Measurements from ENCODE around the gene TBC1D20.
"Not testable (repeated sequence)": the region's sequence is repeated elsewhere in the genome, so short reads cannot be mapped to it uniquely, and the experiment has no call there.

The TBC1D20 gene, protein sequence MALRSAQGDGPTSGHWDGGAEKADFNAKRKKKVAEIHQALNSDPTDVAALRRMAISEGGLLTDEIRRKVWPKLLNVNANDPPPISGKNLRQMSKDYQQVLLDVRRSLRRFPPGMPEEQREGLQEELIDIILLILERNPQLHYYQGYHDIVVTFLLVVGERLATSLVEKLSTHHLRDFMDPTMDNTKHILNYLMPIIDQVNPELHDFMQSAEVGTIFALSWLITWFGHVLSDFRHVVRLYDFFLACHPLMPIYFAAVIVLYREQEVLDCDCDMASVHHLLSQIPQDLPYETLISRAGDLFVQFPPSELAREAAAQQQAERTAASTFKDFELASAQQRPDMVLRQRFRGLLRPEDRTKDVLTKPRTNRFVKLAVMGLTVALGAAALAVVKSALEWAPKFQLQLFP

DNA sequence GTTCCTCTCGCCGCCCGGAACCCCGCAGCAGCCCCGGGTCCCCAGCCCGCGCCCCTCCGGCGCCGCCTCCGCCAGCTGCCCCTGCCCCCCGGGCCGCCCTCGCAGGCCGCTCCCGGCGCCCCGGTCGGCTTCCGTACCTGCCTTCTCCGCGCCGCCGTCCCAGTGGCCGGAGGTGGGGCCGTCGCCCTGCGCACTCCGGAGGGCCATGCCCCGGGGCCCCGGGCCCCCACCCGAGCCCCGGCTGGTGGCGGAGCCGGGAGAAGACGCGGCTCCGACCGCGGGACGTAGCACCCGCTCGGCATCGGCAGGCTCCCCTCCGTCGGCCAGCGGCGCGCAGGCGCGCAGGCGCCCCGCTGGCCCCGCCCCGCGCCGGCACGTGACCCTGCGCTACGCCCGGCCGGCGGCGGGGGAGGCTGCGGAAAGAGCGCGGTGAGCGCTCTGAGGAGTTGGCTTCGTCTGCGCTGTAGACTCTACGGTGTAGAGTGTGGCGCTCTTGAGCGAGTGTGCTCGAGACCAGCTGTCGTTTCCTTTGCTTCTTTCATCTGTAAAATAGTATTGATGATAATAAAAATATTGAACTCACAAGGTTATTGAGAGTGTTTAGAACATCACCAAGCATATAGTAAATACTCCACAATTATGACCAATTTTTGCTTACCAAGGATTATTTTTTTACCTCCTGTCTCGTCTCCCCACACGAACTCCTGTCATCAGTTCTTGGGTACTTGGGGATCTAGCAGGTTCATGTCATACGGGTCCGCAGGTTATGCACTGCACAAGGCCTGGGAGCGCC is at the start of gene TBC1D20:
Gene TBC1D20, minus strand, starts transcription at position 335 of the 793 bp plus-strand sequence. Its CDS starts 128 bp downstream, at position 207.
- DNase-seq (ENCODE audit: low spot score): peak; percentile 86

DNA sequence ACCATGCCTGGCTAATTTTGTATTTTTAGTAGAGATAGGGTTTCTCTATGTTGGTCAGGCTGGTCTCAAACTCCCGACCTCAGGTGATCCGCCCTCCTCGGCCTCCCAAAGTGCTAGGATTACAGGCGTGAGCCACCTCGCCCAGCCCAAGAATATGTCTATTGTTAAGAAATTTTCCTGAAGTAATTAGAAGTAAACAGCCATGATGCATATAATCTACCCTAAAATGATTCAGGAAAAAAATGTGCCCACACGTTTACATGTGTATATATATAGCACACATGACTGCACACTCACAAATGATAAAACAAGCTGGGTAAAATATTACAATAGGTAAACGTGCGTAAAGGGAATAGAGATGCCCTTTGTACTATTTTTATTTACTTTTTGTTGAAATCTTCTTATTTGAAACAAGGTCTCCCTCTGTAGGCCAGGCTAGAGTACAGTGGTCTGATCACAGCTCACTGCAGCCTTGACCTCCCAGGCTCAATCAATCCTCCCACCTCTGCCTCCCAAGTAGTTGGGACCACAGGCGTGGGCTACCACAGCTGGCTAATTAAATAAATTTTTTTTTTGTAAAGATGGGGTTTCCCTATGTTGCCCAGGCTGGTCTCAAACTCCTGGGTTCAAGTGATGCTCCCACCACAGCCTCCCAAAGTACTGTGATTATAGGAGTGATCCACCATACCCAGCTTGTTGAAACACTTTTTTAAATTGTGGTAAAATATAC is 48.2 kb upstream of the TBC1D20 start:
- DNase-seq (ENCODE audit: low spot score): not testable (repeated sequence)

DNA sequence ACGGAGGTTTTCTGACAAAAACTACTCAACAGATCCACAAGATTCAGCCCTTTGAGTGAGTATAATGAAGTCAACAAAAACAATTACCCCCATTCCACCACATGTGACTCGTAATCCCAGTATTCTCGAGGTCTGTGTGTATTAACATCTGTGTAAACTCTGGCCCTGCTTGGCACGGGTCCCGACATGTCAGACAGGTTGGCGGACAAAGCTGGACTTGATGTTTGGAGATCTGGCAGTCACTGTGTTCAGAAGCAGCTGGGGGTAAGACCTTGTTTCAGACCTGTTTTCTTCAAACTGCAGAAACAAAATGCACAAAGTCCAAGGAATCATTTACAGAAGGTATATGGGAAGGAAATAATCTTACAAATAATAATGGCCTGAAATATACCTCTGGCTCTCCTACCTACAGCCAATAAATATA is 46.0 kb upstream of the TBC1D20 start:
- DNase-seq (ENCODE audit: low spot score): not testable (repeated sequence)

DNA sequence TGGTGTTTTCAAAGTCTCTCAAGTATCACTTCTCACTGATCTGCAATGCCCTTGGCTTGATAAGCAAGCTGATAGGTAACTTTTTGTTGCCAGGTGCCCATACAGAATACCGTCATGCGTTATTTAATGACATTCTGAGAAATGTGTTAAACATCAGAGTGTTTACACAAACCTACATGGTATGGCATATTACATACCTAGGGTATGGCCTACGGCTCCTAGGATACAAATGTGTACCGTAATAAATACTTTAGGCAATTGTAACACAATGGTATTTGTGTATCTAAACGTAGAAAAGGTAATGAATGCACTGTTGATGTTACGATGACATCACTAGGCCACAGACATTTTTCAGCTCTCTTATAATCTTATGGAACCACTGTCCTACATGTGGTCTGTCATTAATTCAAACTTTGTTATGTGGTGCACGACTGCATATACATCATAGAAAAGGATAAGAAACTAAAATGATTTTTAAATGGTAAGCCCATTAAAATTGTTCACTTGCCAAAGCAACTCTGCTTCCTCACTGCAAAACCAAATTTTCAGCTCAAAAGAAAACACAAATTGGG is 45.5 kb upstream of the TBC1D20 start:
- no peak for DNase-seq (ENCODE audit: low spot score)

DNA sequence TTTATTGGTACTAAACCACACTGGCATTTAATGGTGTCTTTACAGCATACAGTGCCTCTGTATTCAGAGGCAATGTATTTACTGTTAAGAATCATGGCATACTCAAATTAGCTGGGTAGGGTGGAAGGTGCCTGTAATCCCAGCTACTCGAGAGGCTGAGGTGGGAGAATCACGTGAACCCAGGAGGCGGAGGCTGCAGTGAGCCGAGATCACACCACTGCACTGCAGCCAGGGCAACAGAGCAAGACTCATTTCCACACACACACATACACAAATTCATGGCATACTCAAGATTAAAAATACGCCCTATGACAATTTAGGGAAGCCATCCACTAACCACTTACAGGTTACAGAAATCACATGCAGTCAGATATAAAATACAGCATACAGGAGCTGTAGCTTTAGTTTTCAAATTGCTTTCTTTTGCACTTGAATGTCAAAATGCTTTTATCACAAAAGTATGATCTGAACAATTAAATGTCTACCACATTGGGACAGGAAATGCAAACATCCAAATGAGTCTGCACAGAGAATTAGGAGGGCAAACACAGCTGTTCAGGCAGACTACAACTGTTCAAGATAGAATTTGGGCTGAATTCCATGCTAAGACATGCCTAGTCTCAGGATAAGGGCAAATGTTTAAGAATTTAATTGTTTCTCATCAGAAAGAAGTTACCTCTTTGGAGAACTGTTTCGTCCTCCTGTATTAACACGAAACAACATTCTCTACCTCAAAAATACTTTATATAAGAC is 44.8 kb upstream of the TBC1D20 start:
- DNase-seq (ENCODE audit: low spot score): no peak

DNA sequence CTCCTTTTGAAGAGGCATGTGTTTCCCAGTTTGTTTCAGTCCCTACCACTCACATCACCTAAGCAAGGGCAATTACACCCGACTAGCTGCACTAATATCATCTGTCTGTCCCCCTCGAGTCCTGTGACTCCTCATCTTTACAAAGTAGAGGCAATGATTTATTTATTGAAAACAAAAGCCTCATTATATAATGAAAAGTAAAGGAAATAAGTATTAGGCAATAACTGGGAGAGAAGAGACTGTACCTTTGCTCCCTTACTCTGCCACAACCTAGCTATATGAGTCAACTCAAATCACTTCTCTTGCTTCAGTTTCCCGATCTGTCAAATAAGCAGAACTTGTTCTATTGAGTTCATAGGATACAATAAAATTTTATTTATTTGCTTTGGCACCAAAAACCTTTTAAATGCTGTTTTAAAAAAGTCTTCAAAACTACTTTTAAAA is 42.3 kb upstream of the TBC1D20 start:
- DNase-seq (ENCODE audit: low spot score): no peak

DNA sequence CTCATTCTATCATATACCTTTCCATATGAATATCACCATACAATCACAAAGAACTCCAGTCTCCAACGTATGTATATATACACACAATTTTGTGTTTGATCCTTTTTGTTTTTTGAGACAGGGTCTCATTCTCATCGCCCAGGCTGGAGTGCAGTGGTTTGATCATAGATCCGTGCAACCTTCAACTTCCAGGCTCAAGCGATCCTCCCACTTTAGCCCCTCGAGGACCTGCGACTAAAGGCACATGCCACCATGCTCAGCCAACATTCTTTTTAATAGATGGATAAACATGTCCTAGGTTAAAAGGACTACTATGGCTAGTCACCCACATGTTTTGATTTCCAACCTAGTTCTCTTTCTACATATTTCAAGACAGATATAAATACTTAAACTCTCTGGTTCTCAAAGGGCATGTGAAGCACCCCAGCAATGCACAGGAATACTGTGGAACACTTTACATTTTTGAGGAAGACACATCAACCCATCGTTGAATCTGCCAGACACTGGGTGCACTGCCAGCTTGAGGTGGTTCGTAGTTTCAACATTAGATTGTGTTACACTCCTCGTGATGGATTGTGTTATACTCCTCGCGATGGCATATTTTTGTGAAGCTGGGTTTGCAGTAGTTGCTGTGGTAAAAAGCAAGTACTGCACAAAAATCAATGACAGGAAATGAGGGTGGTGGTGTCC is 40.9 kb upstream of the TBC1D20 start:
- DNase-seq (ENCODE audit: low spot score): no peak

DNA sequence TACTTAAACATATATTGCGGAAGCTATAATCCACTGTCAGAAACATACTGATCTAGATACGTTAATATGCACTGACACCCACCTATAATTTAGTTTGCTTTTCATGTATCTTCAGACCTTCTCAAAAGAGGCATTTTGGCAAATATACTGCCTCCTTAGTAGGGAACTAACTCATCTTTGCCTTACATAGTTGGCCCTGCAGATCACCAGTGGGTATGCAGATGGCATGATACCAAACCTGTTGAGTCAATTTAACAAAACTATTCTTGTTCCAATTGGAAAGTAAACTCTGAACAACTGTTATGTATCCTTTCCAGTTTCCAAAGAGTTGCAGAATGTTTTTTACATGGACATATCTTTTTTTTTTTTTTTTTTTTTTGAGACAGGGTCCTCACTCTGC is 35.6 kb upstream of the TBC1D20 start:
- no peak for DNase-seq (ENCODE audit: low spot score)

DNA sequence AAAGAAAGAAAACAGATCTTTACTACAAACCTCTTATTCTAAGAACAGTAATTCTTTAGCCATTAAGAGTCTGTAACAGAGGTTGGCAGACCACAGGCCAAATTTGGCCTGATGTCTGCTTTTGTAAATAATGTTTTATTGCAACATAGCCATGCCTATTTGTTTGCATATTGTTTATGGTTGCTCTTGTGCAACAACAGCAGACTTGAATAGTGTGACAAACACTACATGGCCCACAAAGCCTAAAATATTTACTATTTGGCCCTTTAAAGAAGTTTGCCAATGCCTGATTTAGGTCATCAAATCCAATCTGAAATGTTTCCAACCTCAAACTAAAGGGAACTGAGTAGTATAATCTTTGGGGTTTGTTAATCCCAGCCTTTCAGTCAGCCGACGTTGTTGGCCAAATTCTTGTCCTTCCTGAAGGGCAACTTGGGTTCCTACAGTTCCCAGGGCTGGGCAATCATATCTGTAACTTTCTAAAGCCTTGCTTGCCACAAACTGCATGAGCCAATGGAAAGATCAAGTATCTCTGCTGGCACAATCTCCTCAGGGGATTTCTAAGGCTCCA is 33.9 kb upstream of the TBC1D20 start:
- no peak for DNase-seq (ENCODE audit: low spot score)

DNA sequence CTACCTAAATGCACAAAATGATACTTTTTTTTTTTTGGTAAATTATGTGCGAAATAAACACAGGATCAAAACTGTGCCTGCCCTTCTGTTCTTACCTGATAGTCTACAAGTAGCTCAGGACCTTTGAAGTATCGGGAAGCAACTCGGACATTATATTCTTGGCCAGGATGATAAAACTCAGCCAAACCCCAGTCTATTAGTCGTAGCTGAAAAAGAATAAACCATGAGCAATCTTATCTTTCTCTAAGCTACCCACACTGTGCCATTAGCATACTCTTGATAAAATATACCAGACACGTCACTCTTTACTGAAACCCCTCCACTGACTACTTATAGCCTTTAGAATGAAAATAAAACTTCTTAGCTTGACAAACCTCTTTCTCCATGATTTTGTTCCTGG is 29.8 kb upstream of the TBC1D20 start:
- DNase-seq (ENCODE audit: low spot score): no peak

DNA sequence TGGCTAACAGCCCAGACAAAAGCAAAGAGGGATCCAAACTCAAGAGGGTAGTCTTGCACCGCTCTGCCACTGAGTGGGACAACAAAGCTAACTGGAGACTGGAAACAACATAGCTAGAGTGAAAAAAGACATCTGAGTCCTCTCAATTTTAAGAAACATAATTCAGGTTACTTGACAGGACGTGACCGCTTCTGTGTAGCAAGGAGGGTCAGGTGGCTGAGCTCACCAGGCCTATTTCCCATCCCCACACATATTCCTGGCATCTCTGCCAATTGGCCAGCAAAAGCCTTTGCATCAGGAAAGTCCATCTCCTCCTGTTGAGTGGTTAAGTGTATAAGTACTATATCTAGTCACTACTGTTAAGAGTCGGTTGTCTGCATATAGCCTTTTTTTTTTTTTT is 25.3 kb upstream of the TBC1D20 start:
- DNase-seq (ENCODE audit: low spot score): no peak

DNA sequence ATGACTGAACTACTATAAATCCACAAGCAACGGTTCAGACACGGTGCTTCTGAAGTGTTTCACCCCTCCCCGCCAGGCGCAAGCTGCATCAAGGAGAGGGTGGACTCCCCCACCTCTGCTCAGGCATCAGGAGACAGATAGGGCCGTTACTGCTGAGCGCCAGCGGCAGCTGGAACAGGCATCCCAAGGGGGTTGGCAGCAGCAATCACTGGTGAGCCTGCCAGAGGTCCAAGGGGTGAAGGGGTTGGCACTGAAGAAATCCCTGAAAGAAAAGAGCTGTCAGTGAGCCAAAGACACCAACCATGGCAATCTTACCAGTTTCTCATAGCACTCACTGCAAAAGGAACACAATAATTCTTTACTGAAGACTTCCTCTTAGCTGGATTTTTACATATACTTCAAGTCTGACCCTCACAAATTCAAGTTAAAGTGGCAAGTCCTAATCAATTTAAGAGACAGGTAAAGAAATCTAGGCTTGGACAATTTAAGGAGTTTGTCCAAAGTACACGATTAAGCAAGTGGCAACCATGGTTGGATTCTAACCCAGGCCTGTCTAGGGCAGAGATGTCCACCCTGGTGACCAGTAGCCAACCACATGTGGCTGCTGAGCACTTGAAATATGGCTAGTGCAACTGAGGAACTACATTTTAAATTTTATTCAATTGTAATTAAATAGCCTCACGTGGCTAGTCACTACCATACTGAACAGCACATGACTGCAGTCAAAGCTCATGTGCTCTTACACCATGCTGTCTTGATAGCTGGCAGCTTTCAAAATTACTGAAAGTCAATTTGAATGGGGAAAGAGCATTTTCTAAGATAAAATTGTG is 21.7 kb upstream of the TBC1D20 start:
- DNase-seq (ENCODE audit: low spot score): no peak

DNA sequence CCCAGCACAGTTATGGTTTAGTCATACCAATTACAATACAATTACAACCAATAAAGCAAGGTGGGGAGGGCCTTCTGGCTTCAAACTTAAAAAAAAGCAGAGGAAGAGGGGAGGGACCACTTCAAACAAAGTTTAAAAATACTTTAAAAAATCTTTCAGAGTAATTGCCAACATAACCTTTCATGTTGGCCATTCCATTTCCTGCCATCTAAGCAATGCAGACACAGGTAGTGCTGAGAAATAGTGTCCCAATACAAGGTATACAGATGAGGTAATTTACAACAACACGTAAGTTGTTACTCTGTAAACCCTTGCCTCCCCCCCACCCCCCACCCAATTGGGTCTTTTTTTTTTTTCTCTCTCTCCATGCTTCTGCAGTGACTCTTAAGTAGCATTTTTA is 18.8 kb upstream of the TBC1D20 start:
- DNase-seq (ENCODE audit: low spot score): no peak

DNA sequence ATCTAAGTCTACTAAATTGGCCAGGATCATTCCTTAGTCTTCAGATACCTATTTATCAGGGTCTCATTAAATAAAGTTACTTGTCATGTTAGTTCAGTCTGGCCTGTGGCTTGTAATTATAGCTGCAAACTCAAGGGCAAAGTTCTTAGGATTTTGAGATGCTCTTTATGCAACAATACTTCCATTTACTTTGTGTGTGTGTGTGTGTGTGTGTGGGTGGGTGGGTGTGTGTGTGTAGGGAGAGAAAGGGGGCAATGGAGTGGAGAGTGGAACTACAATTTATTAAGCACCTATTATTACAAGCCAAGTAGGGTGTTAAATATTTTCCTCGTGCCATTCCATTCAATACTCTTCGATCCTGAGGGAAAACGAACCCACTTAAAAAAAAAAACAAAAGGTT is 17.7 kb upstream of the TBC1D20 start:
- no peak for DNase-seq (ENCODE audit: low spot score)

DNA sequence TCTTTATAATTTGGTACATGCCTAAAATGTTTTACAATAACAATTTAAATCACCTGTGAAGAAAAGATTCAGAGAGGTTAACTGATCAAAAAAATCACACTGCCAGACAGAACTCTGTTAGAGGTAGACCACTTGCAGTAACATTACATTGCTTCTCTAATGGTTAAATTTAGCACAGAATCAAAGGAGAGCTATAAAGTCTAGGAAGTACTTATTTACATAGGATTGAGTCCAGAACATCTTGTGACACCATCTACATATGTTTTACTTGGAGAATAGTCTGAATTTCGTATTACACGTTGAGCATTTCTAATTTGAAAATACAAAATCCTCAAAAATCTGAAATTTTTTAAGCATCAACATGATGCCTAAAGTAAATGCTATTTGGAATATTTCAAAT is 17.2 kb upstream of the TBC1D20 start:
- no peak for DNase-seq (ENCODE audit: low spot score)

DNA sequence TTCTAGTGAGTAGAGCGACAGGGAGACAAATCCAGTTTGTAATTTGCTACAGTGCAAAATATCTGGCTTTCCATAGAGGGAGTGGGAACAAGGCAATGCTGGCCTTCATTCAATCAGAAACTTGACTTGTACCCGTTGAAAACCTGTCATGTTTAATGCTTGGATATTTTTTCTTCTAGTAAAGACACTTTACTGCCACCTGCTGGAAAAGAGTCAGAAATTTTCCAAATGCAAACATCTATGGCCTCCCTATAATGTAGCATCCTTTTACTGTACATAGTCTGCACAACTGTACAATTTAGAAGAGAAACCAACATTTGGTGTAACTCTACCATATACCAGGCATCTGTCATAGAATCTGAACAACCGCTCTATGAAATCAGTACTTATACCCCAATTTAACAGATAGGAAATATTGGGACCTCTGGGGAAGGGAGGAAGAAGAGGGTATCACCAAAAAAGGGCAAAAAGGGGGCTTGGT is 16.7 kb upstream of the TBC1D20 start:
- peak; percentile 60 for DNase-seq (ENCODE audit: low spot score)

DNA sequence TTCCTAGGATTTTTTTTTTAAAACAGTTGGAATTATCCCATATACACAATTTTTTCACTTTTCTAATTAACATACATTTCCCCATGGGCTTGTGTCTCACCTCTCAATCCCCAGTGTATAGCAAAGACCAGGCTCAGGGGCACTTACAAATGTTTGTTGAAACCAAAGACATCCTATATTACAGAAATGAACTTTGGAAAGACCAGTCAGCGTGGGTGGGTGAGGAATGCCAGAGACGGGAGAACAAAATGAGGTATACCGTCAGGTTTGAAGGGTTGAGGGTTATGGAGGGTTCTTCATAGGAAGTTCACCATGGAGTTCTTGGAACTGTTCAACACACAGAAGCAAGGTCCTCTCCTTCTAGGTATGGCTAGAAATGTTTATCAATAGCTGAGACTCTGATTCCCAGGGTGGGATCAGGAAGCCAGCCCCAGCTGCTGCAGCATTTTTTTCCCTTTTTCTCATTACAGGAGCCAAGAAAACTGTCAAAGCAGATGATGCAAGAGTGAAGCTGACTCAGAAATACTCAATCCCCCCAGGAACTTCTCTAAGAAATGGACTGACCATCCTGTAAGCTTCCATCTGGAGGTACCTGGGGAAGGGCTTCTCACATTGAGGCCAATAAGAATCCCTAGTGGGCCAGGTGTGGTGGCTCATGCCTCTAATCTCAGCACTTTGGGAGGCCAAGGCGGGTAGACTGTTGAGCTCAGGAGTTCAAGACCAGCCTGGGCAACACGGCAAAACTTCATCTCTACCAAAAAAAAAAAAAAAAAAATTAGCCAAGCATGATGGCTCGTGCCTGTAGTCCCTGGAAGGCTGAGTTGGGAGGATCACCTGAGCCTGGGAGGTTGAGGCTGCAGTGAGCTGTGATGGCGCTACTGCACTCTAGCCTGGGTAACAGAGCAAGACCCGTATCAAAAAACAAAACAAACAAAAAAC is 15.9 kb upstream of the TBC1D20 start:
- no peak for DNase-seq (ENCODE audit: low spot score)

DNA sequence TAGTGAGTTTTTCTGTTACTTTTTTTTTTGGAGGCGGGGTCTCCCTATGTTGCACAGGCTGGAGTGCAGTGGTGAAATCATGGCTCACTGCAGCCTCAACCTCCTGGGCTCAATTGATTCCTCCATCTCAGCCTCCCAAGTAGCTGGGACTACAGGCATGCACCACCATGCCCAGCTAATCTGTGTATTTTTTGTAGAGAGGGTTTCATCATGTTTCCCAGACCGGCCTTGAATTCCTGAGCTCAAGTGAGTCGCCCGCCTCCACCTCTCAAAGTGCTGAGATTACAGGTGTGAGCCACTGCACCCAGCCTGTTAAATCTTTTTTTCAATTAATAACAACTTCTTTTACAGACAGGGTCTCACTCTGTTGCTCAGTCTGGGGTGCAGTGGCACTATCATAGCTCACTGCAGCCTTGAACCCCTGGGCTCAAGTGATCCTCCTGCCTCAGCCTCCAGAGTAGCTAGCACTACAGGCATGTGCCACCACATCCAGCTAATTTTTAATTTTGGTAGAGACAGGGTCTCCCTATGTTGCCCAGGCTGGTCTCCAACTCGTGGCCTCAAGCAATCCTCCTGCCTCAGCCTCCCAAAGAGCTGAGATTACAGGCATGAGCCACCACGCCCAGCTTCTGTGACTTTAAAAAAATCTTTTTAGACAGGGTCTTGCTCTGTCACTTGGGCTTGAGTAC is 14.4 kb upstream of the TBC1D20 start:
- not testable (repeated sequence) for DNase-seq (ENCODE audit: low spot score)
